Measurements from ENCODE around the gene AQP2. TPM values are rescaled to one million over a fixed set of nuclear protein-coding genes. Genes with fewer than 3 reads are reported as not detected.

Gene AQP2
- total and polyA plus RNA-seq, 7 experiments from 2014 or later = not detected

DNA sequence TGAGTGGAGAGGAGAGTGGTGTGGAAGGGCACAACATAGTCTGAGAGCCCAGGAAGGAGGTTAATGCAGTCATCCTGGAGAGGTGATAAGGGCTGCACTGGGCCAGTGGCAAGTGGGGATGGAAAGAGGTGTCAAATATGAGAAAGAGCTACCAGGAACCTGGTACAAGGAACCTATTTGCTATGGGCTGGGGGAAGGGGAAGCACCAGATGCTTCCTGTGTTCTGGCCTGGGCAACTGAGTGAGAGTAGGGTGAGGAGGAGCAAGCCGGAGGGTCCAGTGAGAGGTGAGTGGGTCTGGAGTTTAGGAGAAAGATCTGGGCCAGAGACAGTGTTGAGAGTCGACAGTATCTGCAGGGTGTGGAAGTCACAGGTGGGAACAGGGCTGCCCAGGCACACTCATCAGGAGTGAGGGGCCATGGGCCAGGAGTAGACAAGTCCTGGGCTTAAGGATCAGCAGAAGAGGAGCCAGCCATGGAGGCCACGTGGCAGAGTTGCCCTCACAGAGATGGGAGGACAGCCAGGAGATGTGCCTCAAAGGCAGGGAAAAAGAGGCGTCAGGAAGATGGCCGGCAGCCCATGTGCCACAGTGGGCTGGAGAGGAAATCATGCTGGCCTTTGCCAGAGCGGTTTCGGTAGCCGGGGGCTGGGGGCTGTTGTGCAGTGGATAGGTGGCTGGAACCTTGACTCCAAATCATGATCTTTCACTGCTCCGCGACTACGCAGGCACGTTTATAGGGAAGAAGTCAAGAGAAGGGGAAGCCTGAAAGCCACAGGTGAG is 19.3 kb downstream of the AQP2 start:
- peaks cover 13 to 16% (median 14%) of the 10 kb centered on the region in 5 donors for H3K27me3 Mint-ChIP-seq
- Histone ChIP-seq H3K4me3 (ENCODE audit: low read length) (no peak overlapping the region), H3K9me3 (ENCODE audit: control insufficient read depth in 2 of 3, low read length in 3 of 3) (no peaks in the 10 kb centered on the region), H3K27ac (ENCODE audit: low read depth, low read length) (no peak overlapping the region), H3K4me1 (ENCODE audit: control insufficient read depth in 2 of 2, insufficient read depth in 2 of 2, low read length in 2 of 2) (peaks cover 0 to 9% of the 10 kb centered on the region in 2 donors), H3K36me3 (ENCODE audit: control insufficient read depth in 2 of 3, insufficient read depth in 3 of 3, low read length in 3 of 3) (no peaks in the 10 kb centered on the region), H3K27me3 (ENCODE audit: control insufficient read depth in 2 of 2, insufficient read depth in 2 of 2, low read length in 2 of 2) (no peaks in the 10 kb centered on the region)
- H3K4me1 Mint-ChIP-seq = peaks cover 0 to 12% (median 4%) of the 10 kb centered on the region in 7 donors
- intact Hi-C loops (cut with micrococcal nuclease) = no loop called here
- ChIA-PET POLR2A (no interaction called here), CTCF (no interaction called here)
- ATAC-seq (no peak), DNase-seq (no peak)
- H3K4me3 Mint-ChIP-seq = no peak overlapping the region
- H3K36me3 Mint-ChIP-seq = no peaks in the 10 kb centered on the region
- H3K27ac Mint-ChIP-seq = no peak overlapping the region
- H3K9me3 Mint-ChIP-seq = peaks cover 0 to 4% (median 0%) of the 10 kb centered on the region in 11 donors

GRCh38 chr12:49970658-49971057 is 20.1 kb downstream of the AQP2 start:
- no peak overlapping the region for H3K27ac ChIP-seq (ENCODE audit: low read depth, low read length)
- ATAC-seq (no peak), DNase-seq (no peak)
- Mint-ChIP-seq H3K9me3 (peaks cover 0 to 4% (median 0%) of the 10 kb centered on the region in 11 donors), H3K36me3 (no peaks in the 10 kb centered on the region), H3K27ac (no peak overlapping the region), H3K27me3 (peaks cover 7 to 13% (median 11%) of the 10 kb centered on the region in 5 donors), H3K4me1 (peaks cover 0 to 12% (median 4%) of the 10 kb centered on the region in 7 donors), H3K4me3 (no peak overlapping the region)
- H3K4me3 ChIP-seq (ENCODE audit: low read length) = no peak overlapping the region
- ChIA-PET CTCF (no interaction called here), POLR2A (interaction anchor here (0.6 kb wide), 1 partner anchor 1018 kb away, joined by 3 read pairs; no protein-coding TSS in a partner anchor)
- H3K4me1 ChIP-seq (ENCODE audit: control insufficient read depth in 2 of 2, insufficient read depth in 2 of 2, low read length in 2 of 2) = peaks cover 0 to 9% of the 10 kb centered on the region in 2 donors
- intact Hi-C loops (cut with micrococcal nuclease) = no loop called here
- no peaks in the 10 kb centered on the region for H3K9me3 ChIP-seq (ENCODE audit: control insufficient read depth in 2 of 3, low read length in 3 of 3)
- no peaks in the 10 kb centered on the region for H3K36me3 ChIP-seq (ENCODE audit: control insufficient read depth in 2 of 3, insufficient read depth in 3 of 3, low read length in 3 of 3)
- no peaks in the 10 kb centered on the region for H3K27me3 ChIP-seq (ENCODE audit: control insufficient read depth in 2 of 2, insufficient read depth in 2 of 2, low read length in 2 of 2)

- CTCF ChIA-PET = no interaction called here
- POLR2A ChIA-PET = no interaction called here
- no peak overlapping the region for H3K27ac ChIP-seq (ENCODE audit: low read depth, low read length)
- peaks cover 0 to 9% of the 10 kb centered on the region in 2 donors for H3K4me1 ChIP-seq (ENCODE audit: control insufficient read depth in 2 of 2, insufficient read depth in 2 of 2, low read length in 2 of 2)
- ATAC-seq (no peak), DNase-seq (no peak)
- peaks cover 0 to 4% (median 0%) of the 10 kb centered on the region in 11 donors for H3K9me3 Mint-ChIP-seq
- H3K36me3 Mint-ChIP-seq = no peaks in the 10 kb centered on the region
- peaks cover 0 to 12% (median 4%) of the 10 kb centered on the region in 7 donors for H3K4me1 Mint-ChIP-seq
- H3K4me3 ChIP-seq (ENCODE audit: low read length) = no peak overlapping the region
- no peak overlapping the region for H3K27ac Mint-ChIP-seq
- H3K27me3 Mint-ChIP-seq = peaks cover 4 to 10% (median 6%) of the 10 kb centered on the region in 5 donors
- intact Hi-C loops (cut with micrococcal nuclease) = no loop called here
- no peaks in the 10 kb centered on the region for H3K27me3 ChIP-seq (ENCODE audit: control insufficient read depth in 2 of 2, insufficient read depth in 2 of 2, low read length in 2 of 2)
- H3K4me3 Mint-ChIP-seq = no peak overlapping the region
- no peaks in the 10 kb centered on the region for H3K36me3 ChIP-seq (ENCODE audit: control insufficient read depth in 2 of 3, insufficient read depth in 3 of 3, low read length in 3 of 3)
- no peaks in the 10 kb centered on the region for H3K9me3 ChIP-seq (ENCODE audit: control insufficient read depth in 2 of 3, low read length in 3 of 3)
These were observed 20.6 kb downstream of the AQP2 start for GRCh38 chr12:49971141-49971540.

GRCh38 chr12:49972129-49972528 is 21.6 kb downstream of the AQP2 start:
- Histone ChIP-seq H3K27me3 (ENCODE audit: control insufficient read depth in 2 of 2, insufficient read depth in 2 of 2, low read length in 2 of 2) (no peaks in the 10 kb centered on the region), H3K4me1 (ENCODE audit: control insufficient read depth in 2 of 2, insufficient read depth in 2 of 2, low read length in 2 of 2) (peaks cover 0 to 8% of the 10 kb centered on the region in 2 donors), H3K27ac (ENCODE audit: low read depth, low read length) (no peak overlapping the region), H3K36me3 (ENCODE audit: control insufficient read depth in 2 of 3, insufficient read depth in 3 of 3, low read length in 3 of 3) (no peaks in the 10 kb centered on the region), H3K4me3 (ENCODE audit: low read length) (no peak overlapping the region), H3K9me3 (ENCODE audit: control insufficient read depth in 2 of 3, low read length in 3 of 3) (no peaks in the 10 kb centered on the region)
- Mint-ChIP-seq H3K27ac (no peak overlapping the region), H3K4me3 (no peak overlapping the region), H3K36me3 (no peaks in the 10 kb centered on the region), H3K9me3 (peaks cover 0 to 3% (median 0%) of the 10 kb centered on the region in 11 donors), H3K4me1 (peaks cover 0 to 7% (median under 1%) of the 10 kb centered on the region in 7 donors), H3K27me3 (peaks cover 0 to 5% (median 0%) of the 10 kb centered on the region in 5 donors)
- intact Hi-C loops (cut with micrococcal nuclease) = no loop called here
- POLR2A ChIA-PET = no interaction called here
- CTCF ChIA-PET = no interaction called here
- ATAC-seq (no peak), DNase-seq (no peak)

DNA sequence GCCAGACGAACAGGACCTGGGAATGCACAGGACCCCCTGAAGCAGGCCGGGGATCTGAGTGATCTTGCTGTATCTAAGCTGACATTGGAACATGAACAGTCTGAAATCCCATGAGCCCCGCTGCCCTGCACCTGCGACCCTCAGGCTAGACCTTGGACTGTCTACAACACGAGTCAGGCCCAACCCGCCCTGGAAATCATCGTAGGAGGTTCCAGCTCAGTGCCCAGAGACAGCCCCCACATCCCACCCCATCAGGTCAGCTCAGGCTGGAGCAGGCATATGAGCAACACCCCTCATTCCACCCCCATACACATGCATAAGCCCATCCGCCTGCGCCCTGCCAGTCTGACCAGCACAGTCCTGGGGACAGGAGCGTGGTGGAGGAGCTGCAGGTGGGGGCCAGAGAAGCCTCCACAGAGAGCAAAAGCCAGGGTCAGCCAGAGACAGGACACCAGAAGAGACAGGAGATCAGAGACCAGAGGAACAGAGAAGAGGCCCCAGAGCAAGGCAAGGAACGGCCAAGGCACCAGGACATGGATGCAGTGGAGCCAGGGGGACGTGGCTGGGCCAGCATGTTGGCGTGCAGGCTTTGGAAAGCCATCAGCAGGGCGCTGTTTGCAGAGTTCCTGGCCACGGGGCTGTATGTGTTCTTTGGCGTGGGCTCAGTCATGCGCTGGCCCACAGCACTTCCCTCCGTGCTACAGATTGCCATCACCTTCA is 22.3 kb downstream of the AQP2 start, which contains the start of gene AQP6:
Gene AQP6, plus strand, starts transcription at position 307 of the 720 bp plus-strand sequence. Its CDS starts 227 bp downstream, at position 534.
- intact Hi-C loops (cut with micrococcal nuclease) = no loop called here
- Histone ChIP-seq H3K27ac (ENCODE audit: low read depth, low read length) (no peak within 1 kb of the TSS), H3K4me3 (ENCODE audit: low read length) (no peak within 1 kb of the TSS), H3K36me3 (ENCODE audit: control insufficient read depth in 2 of 3, insufficient read depth in 3 of 3, low read length in 3 of 3) (no peaks in the 10 kb centered on the region), H3K9me3 (ENCODE audit: control insufficient read depth in 2 of 3, low read length in 3 of 3) (no peaks in the 10 kb centered on the region), H3K4me1 (ENCODE audit: control insufficient read depth in 2 of 2, insufficient read depth in 2 of 2, low read length in 2 of 2) (peaks cover 0 to 3% of the 10 kb centered on the region in 2 donors), H3K27me3 (ENCODE audit: control insufficient read depth in 2 of 2, insufficient read depth in 2 of 2, low read length in 2 of 2) (no peaks in the 10 kb centered on the region)
- H3K27ac Mint-ChIP-seq = peak within 1 kb of the TSS in 1 of 9 donors; percentile 41
- ChIA-PET POLR2A (no interaction called here), CTCF (no interaction called here)
- ATAC-seq = no peak
- H3K9me3 Mint-ChIP-seq = peaks cover 0 to 3% (median 0%) of the 10 kb centered on the region in 11 donors
- DNase-seq = no peak
- peaks cover 0 to 5% (median 0%) of the 10 kb centered on the region in 5 donors for H3K27me3 Mint-ChIP-seq
- H3K36me3 Mint-ChIP-seq = no peaks in the 10 kb centered on the region
- H3K4me1 Mint-ChIP-seq = peaks cover 0 to 2% (median 0%) of the 10 kb centered on the region in 7 donors
- no peak within 1 kb of the TSS for H3K4me3 Mint-ChIP-seq

DNA sequence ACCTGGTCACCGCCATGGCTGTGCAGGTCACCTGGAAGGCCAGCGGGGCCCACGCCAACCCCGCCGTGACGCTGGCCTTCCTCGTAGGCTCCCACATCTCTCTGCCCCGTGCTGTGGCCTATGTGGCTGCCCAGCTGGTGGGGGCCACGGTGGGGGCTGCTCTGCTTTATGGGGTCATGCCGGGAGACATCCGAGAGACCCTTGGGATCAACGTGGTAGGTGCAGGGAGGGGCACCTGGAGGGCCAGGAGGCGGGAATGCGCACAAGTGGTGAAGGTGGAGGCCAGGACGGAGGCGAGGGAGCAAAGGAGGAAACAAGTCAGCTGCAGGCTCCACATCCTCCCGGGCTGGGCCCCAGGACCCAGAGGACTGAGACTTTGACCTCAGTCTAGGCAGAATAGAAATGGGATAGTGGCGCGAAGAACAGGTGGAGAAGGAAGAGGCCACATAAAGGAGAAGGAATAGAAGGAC is 22.9 kb downstream of the AQP2 start:
- Mint-ChIP-seq H3K9me3 (peaks cover 0 to 3% (median 0%) of the 10 kb centered on the region in 11 donors), H3K27ac (no peak overlapping the region), H3K4me3 (no peak overlapping the region), H3K27me3 (no peaks in the 10 kb centered on the region), H3K4me1 (no peaks in the 10 kb centered on the region), H3K36me3 (no peaks in the 10 kb centered on the region)
- no peak for ATAC-seq
- Histone ChIP-seq H3K27me3 (ENCODE audit: control insufficient read depth in 2 of 2, insufficient read depth in 2 of 2, low read length in 2 of 2) (no peaks in the 10 kb centered on the region), H3K27ac (ENCODE audit: low read depth, low read length) (no peak overlapping the region), H3K4me1 (ENCODE audit: control insufficient read depth in 2 of 2, insufficient read depth in 2 of 2, low read length in 2 of 2) (no peaks in the 10 kb centered on the region), H3K4me3 (ENCODE audit: low read length) (no peak overlapping the region), H3K9me3 (ENCODE audit: control insufficient read depth in 2 of 3, low read length in 3 of 3) (no peaks in the 10 kb centered on the region), H3K36me3 (ENCODE audit: control insufficient read depth in 2 of 3, insufficient read depth in 3 of 3, low read length in 3 of 3) (no peaks in the 10 kb centered on the region)
- DNase-seq = no peak
- intact Hi-C loops (cut with micrococcal nuclease) = no loop called here
- ChIA-PET CTCF (no interaction called here), POLR2A (no interaction called here)

Data from naive thymus-derived CD4-positive, alpha-beta T cell (primary cell).